ENCODE measurements around the gene ATP6V0E2.

The ATP6V0E2 gene

GRCh38 chr7:149864023-149864422 lies 9.7 kb upstream of the ATP6V0E2 start:
- H3K4me3 ChIP-seq (ENCODE audit: low read depth, low read length), result no peak overlapping the region
- no peak for DNase-seq (ENCODE audit: low read depth)
- TF ChIP-seq, protein P1, sequence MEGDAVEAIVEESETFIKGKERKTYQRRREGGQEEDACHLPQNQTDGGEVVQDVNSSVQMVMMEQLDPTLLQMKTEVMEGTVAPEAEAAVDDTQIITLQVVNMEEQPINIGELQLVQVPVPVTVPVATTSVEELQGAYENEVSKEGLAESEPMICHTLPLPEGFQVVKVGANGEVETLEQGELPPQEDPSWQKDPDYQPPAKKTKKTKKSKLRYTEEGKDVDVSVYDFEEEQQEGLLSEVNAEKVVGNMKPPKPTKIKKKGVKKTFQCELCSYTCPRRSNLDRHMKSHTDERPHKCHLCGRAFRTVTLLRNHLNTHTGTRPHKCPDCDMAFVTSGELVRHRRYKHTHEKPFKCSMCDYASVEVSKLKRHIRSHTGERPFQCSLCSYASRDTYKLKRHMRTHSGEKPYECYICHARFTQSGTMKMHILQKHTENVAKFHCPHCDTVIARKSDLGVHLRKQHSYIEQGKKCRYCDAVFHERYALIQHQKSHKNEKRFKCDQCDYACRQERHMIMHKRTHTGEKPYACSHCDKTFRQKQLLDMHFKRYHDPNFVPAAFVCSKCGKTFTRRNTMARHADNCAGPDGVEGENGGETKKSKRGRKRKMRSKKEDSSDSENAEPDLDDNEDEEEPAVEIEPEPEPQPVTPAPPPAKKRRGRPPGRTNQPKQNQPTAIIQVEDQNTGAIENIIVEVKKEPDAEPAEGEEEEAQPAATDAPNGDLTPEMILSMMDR (IDR thresholded peaks at IDR 0.05; ENCODE audit: low read depth, low read length, missing control alignments), result no peak

DNA sequence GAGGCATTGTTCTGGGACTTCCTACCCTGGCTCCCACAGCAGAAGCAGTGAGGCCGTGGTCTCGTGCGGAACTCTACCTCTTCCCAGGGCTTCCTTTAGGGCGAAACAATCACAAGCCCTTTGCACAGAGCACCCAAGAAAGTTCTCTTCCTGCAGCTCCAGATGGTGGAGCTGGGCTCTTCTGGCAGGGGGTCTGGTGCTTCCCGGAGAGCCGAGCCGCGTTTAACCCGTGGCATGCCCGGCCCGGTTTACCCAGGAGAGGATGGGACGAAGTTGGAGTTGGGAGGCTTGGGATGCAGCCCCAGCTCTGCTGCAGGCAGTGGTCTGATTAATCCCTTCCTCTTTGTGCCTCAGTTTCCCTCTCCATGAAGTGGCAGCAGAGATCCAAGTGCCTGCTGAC lies 9.0 kb upstream of the ATP6V0E2 start:
- no peak overlapping the region for H3K4me3 ChIP-seq (ENCODE audit: low read depth, low read length)
- DNase-seq (ENCODE audit: low read depth), result no peak
- TF ChIP-seq, protein P1 (IDR thresholded peaks at IDR 0.05; ENCODE audit: low read depth, low read length, missing control alignments), result no peak

DNA sequence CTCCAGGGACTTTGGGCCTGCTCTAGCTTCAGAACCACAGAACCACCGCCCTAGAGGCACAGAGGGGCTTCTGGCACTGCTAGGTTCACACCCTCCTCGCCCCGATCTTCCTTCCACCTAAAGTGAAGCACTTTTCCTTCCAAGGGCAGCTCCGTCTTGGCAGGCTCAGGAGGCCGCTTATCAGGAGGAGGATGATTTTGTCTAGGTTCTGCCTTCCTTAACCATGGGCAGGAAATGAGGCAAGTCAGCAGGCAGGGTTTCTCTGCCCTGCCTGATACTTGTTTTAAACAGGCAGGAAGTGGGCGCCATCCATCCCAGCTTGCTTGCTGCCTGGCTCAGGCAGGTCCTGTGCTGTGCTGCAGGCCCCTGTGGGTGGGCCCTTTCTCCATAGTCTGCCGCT lies 8.3 kb upstream of the ATP6V0E2 start:
- no peak overlapping the region for H3K4me3 ChIP-seq (ENCODE audit: low read depth, low read length)
- TF ChIP-seq, protein P1 (IDR thresholded peaks at IDR 0.05; ENCODE audit: low read depth, low read length, missing control alignments), result no peak
- DNase-seq (ENCODE audit: low read depth), result no peak

- TF ChIP-seq, protein P1 (IDR thresholded peaks at IDR 0.05; ENCODE audit: low read depth, low read length, missing control alignments), result no peak
- DNase-seq (ENCODE audit: low read depth), result no peak
- no peak overlapping the region for H3K4me3 ChIP-seq (ENCODE audit: low read depth, low read length)
Observed at GRCh38 chr7:149866139-149866778, 7.5 kb upstream of the ATP6V0E2 start.

DNA sequence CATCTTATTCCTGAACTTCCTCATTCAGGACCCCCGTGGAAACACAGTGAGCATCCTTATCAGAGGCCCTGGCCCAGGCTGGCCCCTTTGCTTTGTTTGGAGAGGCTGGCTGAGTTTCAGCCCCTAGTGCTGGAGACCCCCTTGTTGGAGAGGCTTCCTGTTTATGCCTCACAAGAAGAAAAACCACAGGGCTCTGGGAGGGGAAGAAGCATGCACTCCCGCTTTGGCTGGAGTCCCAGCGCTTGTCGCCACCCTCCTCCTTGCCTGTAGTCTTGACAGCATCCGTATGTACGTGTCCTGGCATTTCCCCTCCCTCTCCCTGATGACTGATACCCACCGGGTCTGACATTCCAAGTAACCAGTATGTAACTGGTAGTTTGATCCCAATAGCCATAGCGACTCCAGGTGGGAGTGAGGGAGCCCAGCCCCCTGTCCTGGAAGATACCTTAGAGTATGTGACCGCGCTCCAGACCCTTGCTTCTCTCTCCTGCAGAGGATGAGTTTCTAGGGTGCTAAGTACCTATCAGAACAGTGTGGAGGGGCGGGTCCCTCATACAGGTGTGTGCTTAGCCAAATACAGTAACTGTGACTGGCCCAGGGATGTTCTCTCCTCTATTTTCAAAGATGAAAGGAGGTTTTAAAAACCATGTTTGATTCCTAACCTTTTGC lies 6.9 kb upstream of the ATP6V0E2 start:
- no peak for DNase-seq (ENCODE audit: low read depth)
- H3K4me3 ChIP-seq (ENCODE audit: low read depth, low read length), result no peak overlapping the region
- TF ChIP-seq, protein P1 (IDR thresholded peaks at IDR 0.05; ENCODE audit: low read depth, low read length, missing control alignments), result no peak

DNA sequence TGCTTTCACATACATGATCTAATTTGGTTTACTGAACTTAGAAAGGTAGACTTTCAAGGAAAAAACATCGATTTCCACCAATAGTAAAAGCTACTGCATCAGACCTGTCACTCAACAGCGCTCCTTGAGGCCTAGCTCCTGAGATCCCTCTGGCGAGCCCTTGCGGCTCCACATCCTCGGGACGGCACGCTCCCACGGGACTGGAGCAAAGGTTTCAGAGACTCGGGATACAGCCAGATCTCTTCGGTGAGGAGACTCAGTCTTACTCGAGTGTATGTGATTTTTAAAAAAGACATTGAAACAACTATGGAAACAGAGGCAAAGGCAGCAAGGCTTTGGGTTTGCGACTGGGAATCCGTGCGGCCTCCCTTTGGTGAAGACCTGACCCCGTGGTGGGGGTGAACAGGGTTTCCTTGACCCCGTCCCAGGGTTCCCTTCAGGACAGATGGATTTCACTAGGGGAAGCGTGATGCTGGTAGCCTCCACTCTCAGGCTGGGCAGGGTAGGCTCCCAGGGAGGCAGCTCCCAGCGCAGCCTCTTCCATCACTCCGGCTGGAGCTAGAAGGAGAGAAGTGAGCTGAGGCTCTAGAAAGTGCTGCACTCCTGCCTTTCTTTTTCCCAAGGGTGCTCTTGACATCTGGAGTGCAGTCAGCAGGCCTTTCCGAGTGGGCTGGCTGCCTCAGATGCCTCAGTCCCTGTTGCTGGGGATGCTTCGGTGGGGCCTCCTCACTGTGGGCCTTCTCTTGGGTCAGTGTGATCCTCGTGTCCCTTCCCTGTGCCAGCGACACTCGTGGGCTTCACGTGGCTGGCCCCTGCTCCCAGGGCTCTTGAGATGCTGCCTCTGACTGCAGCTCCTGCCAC lies 5.8 kb upstream of the ATP6V0E2 start:
- no peak overlapping the region for H3K4me3 ChIP-seq (ENCODE audit: low read depth, low read length)
- TF ChIP-seq, protein P1 (IDR thresholded peaks at IDR 0.05; ENCODE audit: low read depth, low read length, missing control alignments), result no peak
- no peak for DNase-seq (ENCODE audit: low read depth)
